UCSD-AML1 (cell line): ENCODE measurements around the gene RMDN3.

Experiments
- DNase-seq: peaks from one replicate; lab custom pipeline; 2025; ENCODE audit not compliant: unreplicated experiment; lab: John Stamatoyannopoulos, UW

Gene RMDN3

DNA sequence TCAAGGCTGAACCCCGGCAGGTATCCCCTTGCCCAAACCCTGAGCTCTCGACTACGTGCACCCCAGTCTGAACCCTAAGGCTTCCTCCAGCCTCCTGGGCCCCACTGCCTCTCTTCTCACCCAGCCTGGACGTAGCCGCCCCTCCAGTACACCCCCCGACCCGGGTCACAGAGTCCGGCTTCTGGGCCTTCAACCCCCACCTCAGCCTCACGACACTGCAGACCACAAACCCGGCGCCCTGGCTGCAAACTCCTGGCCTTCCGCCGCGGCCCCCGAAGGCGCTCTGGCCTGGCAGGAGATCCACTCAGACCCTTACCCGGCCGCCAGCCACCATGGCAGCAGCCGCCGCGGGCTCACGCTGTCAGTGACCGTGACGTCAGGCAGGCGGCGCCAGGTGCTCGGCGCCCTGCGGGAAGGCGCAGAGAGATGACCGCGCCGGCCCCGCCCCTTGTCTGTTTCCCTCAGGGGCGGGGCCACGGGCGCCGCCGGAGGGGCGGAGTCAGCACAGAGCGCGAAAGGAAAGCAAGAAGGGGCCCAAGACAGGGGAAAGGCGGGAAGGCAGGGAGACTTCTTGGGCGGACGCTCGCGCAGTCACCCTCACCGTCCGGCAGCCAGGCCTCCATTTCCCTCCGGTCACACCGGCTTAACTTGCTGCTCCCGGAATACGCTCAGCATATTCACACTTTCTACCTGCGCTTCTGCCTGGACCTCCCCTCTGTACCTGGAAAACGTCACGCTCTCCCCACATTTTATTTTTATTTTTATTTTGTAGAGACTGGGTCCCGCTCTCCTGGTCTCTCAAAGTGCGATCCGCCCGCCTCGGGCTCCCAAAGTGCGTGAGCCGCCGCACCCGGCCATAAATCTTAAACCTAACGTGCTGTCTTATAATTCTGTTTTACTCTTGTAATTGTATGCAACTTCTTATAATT is at the start of gene RMDN3:
TSS of gene RMDN3 (minus strand) at position 372 of the 929 bp plus-strand sequence. CDS start 471 bp downstream, outside the sequence.
- DNase-seq = peak; percentile 94

GRCh38 chr15:40803688-40804087 is 48.6 kb upstream of the RMDN3 start:
- DNase-seq = no peak

GRCh38 chr15:40803076-40803475 is 48.0 kb upstream of the RMDN3 start:
- no peak for DNase-seq

DNA sequence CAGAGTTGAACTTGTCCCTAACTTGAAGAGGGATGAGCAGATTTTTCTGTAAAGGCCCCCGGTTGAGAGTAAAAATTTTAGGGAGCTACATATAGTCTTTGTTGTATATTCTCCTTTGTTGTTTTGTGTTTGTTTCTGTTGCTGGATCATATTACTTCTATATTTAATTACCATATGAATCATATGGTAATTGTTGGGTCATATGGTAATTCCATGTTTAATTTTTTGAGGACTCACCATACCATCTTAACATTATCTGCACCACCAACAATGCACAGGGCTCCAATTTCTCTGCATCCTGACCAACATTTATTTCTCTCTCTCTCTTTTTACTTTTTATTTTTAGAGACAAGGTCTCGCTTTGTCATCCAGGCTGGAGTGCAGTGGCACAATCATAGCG is 44.5 kb upstream of the RMDN3 start:
- no peak for DNase-seq

GRCh38 chr15:40796512-40796911 is 41.5 kb upstream of the RMDN3 start:
- DNase-seq = no peak

DNA sequence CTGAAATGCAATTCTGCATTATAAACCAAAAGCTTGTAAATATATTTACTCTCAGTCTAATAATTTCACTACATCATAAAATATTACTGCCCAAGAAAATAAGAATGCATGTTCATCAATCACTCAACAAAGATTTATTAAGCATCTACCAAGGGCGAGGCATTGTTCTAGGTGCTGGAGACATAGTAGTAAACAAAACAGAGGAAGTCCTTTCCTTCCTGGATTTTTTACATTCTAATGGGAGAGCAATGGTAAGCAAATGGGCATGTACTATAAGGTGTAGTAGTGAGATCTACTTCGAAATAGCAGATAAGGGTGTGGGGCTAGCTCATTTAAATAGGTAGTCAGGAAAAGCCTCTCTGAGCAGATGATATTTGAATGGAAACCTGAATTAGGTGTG is 41.0 kb upstream of the RMDN3 start:
- DNase-seq = no peak

GRCh38 chr15:40793216-40793989 is 38.3 kb upstream of the RMDN3 start:
- DNase-seq = no peak

DNA sequence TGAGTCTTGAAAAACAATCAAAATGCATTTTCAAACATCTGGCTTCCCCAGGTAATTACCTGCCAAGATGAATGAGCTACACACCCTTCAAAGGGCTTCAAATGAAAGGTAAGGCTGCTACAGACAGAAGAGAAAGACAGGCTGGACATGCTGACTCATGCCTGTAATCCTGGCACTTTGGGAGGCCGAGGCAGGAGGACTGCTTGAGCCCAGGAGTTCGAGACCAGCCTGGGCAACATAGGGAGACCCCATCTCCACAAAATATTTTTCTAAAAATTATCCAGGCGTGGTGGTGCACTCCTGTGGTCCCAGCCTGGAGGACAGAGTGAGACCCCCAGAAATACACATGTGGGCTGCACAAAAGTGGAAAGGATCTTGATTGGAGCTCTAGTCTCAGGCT is 37.3 kb upstream of the RMDN3 start:
- no peak for DNase-seq

DNA sequence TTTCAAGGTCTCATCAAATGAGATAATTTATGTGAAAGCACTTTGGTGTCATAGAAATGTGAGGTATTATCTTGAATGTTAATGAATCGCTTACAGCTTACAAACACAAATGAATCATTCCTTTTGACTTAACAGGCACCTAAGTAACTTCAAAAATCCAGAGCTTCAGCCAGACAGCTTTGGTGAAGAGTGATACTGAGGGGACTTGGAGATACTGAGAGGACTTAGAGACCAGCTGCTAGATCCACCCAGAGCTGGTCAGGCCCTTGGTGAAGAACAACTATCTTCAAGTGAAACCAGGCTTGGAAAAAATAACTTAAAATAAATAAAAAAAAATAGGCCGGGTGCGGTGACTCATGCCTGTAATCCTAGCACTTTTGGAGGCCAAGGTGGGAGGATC is 35.7 kb upstream of the RMDN3 start:
- no peak for DNase-seq

DNA sequence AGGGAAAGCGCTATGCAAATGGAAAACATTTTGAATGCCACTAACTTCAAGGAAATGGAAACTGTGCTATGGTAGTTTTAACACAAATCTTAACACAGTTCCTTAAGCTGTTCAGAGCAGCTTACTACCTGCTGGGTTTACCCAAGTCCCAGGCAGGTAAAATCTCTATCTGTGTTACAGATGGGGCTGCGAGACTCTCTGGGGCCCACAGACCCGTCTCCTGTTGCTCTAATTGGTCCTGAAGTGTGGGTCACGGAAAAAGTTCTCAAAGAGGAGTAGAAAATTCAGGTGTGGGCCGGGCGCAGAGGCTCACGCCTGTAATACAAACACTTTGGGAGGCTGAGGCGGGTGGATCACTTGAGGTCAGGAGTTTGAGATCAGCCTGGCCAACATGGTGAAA is 34.9 kb upstream of the RMDN3 start:
- DNase-seq = no peak

DNA sequence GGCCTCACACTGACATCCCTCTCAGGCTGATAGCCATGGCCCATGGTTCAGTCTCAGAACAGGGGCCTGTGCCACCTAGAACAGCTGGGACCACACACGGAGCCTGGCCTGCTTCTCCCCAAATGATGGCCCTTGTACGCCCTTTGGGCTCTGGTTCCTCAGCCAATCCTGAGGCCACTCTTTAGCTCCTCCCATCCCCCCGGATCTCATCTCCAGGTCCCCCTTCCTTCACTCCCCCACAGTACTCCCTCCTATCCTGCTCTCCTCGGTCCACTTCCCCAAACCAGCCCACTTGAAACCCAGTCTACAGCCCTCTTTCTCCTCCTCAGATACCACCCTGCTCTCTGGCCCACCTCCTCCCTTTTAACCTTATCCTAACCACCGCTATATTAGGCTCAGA is 34.1 kb upstream of the RMDN3 start:
- DNase-seq = peak; percentile 29

DNA sequence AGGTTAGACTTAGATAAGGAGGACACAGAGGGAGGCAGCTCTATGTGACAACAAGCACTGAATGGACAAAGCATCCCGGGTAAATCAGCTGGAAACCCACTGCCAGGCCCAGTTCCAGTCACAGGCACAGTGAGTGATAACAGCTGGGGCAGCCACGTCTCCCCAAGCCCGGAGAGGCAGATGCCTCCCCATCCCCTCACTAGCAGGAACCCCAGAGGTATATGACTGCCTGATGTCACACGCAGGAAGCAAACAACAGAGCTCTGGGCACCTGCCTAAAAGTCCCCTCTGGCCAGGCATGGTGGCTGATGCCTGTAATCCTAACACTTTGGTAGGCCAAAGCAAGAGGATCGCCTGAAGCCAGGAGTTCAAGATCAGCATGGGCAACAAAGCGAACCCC is 32.9 kb upstream of the RMDN3 start:
- no peak for DNase-seq

DNA sequence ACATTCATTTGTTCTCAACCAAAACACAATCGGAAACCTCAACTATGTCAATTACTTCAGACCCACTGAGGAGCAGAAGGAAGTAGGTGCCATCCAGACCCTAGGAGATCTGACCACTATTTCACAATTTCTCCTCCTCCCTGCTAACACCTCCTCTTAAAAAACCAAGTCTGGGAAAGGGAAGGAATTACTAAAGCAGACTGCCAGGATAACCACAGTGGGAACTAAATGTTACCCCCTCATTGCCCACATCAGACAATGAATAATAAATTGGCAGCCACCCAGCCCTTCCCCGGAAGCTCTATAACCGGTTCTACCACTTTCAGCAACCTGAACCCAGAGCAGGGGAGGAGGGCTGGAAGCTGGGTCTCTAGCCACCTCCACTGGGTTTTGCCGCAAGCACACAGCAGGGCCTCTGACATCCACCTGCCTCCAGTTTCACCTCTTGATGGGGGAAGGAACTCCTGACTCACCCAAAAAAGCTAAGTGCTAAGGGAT is 32.3 kb upstream of the RMDN3 start:
- DNase-seq = peak; percentile 48

GRCh38 chr15:40785814-40786213 is 30.8 kb upstream of the RMDN3 start:
- no peak for DNase-seq

- no peak for DNase-seq
Observed at GRCh38 chr15:40785164-40785563, 30.1 kb upstream of the RMDN3 start.

DNA sequence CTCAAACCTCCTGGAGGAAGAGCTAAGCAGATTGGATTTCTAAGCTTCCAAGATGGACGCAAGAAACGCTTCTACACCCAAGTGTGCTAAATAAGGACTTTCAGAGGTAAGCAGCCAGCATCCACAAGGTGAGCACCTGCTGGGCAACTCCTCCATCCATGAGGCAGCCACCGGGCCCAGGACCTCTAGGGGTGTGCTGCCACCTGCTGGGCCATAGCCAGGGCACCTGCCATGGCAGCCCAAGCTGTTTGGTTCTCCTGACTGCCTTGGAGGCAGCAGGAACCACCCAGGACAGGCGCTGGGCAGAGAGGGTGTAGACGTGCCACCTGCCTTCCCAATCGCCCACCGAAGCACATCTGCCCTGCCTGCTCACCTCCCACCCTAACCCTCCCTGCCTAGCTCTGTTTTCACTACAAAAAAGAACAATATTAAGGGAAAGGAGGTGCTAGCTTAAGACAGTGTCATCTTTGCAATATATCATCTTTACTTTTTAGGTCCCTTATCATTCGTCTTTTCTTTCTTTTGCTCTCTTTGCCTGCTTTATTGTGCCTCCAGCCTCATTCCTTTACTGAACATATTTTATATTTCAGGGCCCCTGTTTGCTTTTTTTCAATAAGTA is 27.7 kb upstream of the RMDN3 start:
- peak; percentile 72 for DNase-seq

DNA sequence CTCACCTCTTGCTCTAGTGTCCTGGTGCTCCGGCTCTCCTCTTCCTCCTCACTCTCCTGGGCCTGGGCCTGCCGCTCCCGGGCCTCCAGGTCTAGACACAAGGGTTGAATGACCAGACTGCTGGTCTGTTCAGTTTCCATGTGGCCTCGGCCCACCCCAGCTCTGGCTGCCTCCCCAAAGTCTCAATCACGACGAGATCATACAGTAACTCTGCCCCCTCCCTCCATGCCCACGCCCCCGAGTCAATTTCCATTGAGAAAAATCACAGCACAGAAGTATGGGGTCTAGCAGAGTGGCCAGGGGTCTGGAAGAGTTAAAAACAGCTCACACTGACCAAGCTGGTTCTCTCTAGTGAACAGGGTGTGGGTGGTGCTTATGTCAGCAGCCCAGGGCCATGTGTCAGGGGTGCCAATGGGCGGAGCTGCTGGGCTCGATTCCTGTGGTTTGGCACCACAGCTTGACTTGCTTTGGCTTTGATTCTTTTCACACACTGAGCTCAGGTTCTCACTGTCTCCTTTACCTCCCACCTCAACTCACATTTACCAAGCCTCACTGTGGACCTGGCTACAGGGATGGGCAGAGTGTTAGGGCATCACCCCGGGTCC is 21.6 kb upstream of the RMDN3 start:
- no peak for DNase-seq

DNA sequence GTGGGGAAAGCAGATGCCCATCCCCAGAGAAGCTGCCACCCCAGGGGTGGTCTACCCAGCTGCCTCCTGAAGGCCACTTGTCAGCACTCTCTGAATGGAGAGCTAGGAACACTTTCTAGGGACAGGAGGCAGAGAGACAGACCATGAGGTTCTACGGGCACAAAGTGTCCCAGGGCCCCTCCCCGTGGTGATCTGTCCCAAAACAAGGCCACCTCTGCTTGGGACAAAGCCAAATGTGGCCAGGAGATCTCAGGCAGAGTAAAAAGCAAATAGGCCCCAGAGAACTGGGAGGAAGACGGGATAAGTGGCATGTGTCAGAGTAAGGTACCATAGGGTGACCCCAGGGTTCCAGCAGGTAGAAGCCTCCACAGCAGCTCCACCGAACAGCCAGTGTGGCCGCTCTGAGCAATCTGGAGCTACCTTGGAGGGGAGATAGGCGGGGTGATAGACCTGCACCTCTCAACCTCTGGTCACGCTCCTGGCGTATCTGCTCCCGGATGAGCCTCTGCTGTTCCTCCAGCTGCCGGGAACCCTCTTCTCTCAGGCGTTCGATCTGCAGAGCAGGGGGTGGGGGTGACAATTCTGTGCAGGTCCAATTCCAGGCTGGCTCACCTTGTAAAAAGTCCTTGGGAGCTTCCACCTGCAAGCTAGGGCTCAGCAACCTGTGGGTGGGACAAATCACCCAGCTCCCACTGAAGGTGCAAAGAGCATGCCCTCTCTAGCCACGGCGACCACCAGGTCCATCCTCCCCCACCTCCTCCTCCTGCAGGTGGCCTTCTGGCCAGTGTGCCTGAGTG is 20.9 kb upstream of the RMDN3 start:
- no peak for DNase-seq

DNA sequence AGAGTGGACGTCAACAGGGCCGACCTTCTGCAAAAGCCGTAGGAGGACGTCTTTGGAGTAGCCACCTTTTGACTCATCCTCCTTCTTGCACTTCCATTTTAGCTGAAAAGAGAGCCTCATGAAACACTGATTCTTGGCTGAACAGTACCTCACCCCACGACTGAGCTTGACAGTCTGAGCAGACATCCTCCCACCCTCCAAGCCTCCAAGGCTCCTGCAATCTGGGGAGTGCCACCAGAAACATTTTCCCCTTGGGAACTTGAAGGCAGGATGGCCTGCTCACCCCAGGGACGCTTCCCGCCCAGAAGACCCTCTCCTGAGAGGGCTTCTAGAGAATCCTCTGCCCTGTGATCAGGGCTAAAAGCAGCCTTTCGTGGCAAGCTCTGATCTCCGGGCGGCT is 20.0 kb upstream of the RMDN3 start:
- DNase-seq = no peak

- no peak for DNase-seq
Observed at GRCh38 chr15:40773902-40774301, 18.8 kb upstream of the RMDN3 start.
